ENCODE measurements around the gene TBC1D17.

Gene TBC1D17

GRCh38 chr19:49936549-49936948 lies 59.0 kb downstream of the TBC1D17 start:
- no peaks in the 10 kb centered on the region; the same call in 1 of the 2 replicates for H3K79me2 ChIP-seq (ENCODE audit: control insufficient read depth, low read length)
- peaks cover 4% of the 10 kb centered on the region; the same call in 1 of the 2 replicates for H4K20me1 ChIP-seq (ENCODE audit: control insufficient read depth, insufficient read depth, low read depth, low read length)
- H3K4me1 ChIP-seq (ENCODE audit: control insufficient read depth, low read length): no peaks in the 10 kb centered on the region
- no peaks in the 10 kb centered on the region for H3K9me2 ChIP-seq (replicated peaks; ENCODE audit: control insufficient read depth, low read length)
- no peak overlapping the region for H3K27ac ChIP-seq (ENCODE audit: low read depth, low read length)
- peaks cover 17% of the 10 kb centered on the region for H3K36me3 ChIP-seq (ENCODE audit: control insufficient read depth, low read length)
- no peak overlapping the region for H3K4me2 ChIP-seq (ENCODE audit: low read length)
- H3K27me3 ChIP-seq (ENCODE audit: control insufficient read depth, low read length): no peaks in the 10 kb centered on the region
- no peak overlapping the region for H3K4me3 ChIP-seq (ENCODE audit: low read length)
- no peaks in the 10 kb centered on the region for H3K9me3 ChIP-seq (ENCODE audit: control insufficient read depth, insufficient read depth, low read length)
- H3F3A ChIP-seq (ENCODE audit: control insufficient read depth, insufficient read depth): no peaks in the 10 kb centered on the region
- TF ChIP-seq EZH2phosphoT487 (IDR thresholded peaks at IDR 0.05; ENCODE audit: borderline replicate concordance, low read length): no peak
- TF ChIP-seq, protein P1, sequence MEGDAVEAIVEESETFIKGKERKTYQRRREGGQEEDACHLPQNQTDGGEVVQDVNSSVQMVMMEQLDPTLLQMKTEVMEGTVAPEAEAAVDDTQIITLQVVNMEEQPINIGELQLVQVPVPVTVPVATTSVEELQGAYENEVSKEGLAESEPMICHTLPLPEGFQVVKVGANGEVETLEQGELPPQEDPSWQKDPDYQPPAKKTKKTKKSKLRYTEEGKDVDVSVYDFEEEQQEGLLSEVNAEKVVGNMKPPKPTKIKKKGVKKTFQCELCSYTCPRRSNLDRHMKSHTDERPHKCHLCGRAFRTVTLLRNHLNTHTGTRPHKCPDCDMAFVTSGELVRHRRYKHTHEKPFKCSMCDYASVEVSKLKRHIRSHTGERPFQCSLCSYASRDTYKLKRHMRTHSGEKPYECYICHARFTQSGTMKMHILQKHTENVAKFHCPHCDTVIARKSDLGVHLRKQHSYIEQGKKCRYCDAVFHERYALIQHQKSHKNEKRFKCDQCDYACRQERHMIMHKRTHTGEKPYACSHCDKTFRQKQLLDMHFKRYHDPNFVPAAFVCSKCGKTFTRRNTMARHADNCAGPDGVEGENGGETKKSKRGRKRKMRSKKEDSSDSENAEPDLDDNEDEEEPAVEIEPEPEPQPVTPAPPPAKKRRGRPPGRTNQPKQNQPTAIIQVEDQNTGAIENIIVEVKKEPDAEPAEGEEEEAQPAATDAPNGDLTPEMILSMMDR (IDR thresholded peaks at IDR 0.05; ENCODE audit: low read depth, low read length, poor library complexity, severe bottlenecking): no peak

DNA sequence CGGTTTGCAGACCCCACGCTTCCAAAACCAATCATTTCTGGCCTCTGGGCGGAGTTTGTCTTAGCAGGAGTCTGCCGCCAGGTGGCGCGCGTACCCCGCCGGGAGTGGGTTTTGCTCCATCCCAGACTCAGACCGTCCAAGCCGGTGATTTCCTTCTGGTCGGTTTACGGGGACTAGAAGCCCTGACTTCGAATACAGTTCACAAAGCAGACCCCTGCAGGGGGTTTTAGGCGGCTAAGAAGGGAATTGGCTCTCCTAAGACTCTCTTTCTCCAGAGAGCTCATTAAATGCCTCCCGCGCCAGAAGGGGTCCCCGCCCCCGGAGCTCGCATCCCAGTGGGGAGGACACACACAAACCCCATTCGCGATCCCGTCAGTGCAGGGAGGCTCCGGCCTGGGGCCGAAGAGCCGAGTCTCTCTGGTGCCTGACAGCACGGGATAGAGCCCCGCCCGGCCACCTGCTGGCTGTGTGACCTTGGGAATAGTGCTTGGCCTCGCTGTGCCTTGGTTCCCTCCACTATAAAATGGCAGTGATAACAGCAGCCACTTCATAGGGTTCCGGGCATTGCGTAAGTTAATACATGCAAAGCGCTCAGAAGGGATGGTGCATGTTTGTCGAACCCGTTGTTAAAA lies 60.4 kb downstream of the TBC1D17 start:
- Histone ChIP-seq H4K20me1 (ENCODE audit: control insufficient read depth, insufficient read depth, low read depth, low read length) (peaks cover 4% of the 10 kb centered on the region; the same call in 1 of the 2 replicates), H3K27ac (ENCODE audit: low read depth, low read length) (no peak overlapping the region), H3K79me2 (ENCODE audit: control insufficient read depth, low read length) (no peaks in the 10 kb centered on the region), H3K9me3 (ENCODE audit: control insufficient read depth, insufficient read depth, low read length) (no peaks in the 10 kb centered on the region), H3K4me3 (ENCODE audit: low read length) (no peak overlapping the region), H3K4me1 (ENCODE audit: control insufficient read depth, low read length) (no peaks in the 10 kb centered on the region), H3F3A (ENCODE audit: control insufficient read depth, insufficient read depth) (no peaks in the 10 kb centered on the region), H3K36me3 (ENCODE audit: control insufficient read depth, low read length) (peaks cover 7% of the 10 kb centered on the region), H3K27me3 (ENCODE audit: control insufficient read depth, low read length) (no peaks in the 10 kb centered on the region), H3K9me2 (replicated peaks; ENCODE audit: control insufficient read depth, low read length) (no peaks in the 10 kb centered on the region), H3K4me2 (ENCODE audit: low read length) (no peak overlapping the region)
- TF ChIP-seq EZH2phosphoT487 (IDR thresholded peaks at IDR 0.05; ENCODE audit: borderline replicate concordance, low read length): no peak
- TF ChIP-seq, protein P1 (IDR thresholded peaks at IDR 0.05; ENCODE audit: low read depth, low read length, poor library complexity, severe bottlenecking): peak; percentile 93
